H1 (cell line): ENCODE data around the gene NOS1AP.

Experiments
- BCL11A ChIP-seq, 2 experiments: IDR thresholded peaks; one replicate each; pipeline ENCODE4 v1.6.1; 2011; ENCODE audit warnings: low read depth in 2 of 2, low read length in 2 of 2, mild to moderate bottlenecking in 2 of 2
- CEBPB ChIP-seq: IDR thresholded peaks from 2 replicates; pipeline ENCODE4 v1.6.1; 2012; ENCODE audit warnings: low read depth, low read length
- CTCF ChIP-seq, 3 experiments: IDR thresholded peaks; 1 replicate in 2 of 3; 2 replicates in 1 of 3; pipeline versions ENCODE4 v1.5.1 to v1.6.1; 2011; ENCODE audit warnings: low read length in 3 of 3, mild to moderate bottlenecking in 3 of 3, inconsistent platforms in 2 of 3, low read depth in 1 of 3, moderate library complexity in 1 of 3; ENCODE audit not compliant: insufficient read depth in 1 of 3; ENCODE audit errors: control extremely low read depth in 1 of 3
- JUN ChIP-seq: IDR thresholded peaks from 2 replicates; pipeline ENCODE4 v1.6.1; 2011; ENCODE audit warnings: low read depth, mild to moderate bottlenecking, improper control_type of control experiment, low read length
- NANOG ChIP-seq: IDR thresholded peaks from 2 replicates; pipeline ENCODE4 v1.6.1; 2011; ENCODE audit warnings: low read length, low read depth, mild to moderate bottlenecking, inconsistent platforms; ENCODE audit not compliant: insufficient read depth, poor library complexity, severe bottlenecking
- SIRT6 ChIP-seq: IDR thresholded peaks from one replicate; pipeline ENCODE4 v1.7.1; 2012; ENCODE audit warnings: low read length, inconsistent platforms
- TCF12 ChIP-seq: IDR thresholded peaks from 2 replicates; pipeline ENCODE4 v1.6.1; 2011; ENCODE audit warnings: low read depth, mild to moderate bottlenecking, low read length
- TEAD4 ChIP-seq: IDR thresholded peaks from 2 replicates; pipeline ENCODE4 v1.6.1; 2012; ENCODE audit warnings: low read depth, low read length, inconsistent platforms, mixed read lengths
- USF2 ChIP-seq: IDR thresholded peaks from 2 replicates; pipeline ENCODE4 v1.6.1; 2011; ENCODE audit warnings: low read length, improper control_type of control experiment
- ZNF274 ChIP-seq: IDR thresholded peaks from 2 replicates; pipeline ENCODE4 v1.7.0; 2012; ENCODE audit warnings: low read length, borderline replicate concordance; ENCODE audit errors: extremely low read depth

GRCh38 chr1:162285149-162285561 lies 215.7 kb downstream of the NOS1AP start:
- TF ChIP-seq TEAD4 (no peak), NANOG (no peak), USF2 (no peak), TCF12 (no peak), ZNF274 (no peak), CTCF (IDR thresholded peaks at IDR 0.05; ENCODE audit: control extremely low read depth in 1 of 3, insufficient read depth in 1 of 3, low read depth in 1 of 3, low read length in 3 of 3) (no peak), SIRT6 (no peak), JUN (no peak), BCL11A (IDR thresholded peaks at IDR 0.05; ENCODE audit: low read depth in 2 of 2, low read length in 2 of 2) (no peak), CEBPB (no peak)
